ENCODE measurements around the gene FBXO30.

DNA sequence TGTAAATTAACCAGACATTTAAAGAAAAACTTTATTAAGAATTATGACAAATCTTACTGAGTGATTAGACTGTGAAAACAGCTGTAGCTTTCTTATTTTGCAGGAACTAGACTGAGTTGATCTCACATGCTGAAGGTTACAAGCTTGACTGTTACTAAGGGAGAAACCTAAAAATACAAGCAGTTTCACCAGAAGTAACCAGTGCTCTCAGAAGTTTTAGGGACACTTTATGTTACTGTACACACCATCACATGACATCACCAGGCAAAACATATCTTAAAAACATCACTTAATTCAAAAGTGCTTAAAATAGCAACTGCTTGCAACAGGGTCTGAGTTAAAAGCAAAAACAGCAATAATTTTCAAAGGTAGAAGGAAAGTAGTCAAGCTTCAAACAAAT, 5.4 kb downstream of the FBXO30 start:
- TF ChIP-seq, protein P1, sequence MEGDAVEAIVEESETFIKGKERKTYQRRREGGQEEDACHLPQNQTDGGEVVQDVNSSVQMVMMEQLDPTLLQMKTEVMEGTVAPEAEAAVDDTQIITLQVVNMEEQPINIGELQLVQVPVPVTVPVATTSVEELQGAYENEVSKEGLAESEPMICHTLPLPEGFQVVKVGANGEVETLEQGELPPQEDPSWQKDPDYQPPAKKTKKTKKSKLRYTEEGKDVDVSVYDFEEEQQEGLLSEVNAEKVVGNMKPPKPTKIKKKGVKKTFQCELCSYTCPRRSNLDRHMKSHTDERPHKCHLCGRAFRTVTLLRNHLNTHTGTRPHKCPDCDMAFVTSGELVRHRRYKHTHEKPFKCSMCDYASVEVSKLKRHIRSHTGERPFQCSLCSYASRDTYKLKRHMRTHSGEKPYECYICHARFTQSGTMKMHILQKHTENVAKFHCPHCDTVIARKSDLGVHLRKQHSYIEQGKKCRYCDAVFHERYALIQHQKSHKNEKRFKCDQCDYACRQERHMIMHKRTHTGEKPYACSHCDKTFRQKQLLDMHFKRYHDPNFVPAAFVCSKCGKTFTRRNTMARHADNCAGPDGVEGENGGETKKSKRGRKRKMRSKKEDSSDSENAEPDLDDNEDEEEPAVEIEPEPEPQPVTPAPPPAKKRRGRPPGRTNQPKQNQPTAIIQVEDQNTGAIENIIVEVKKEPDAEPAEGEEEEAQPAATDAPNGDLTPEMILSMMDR (conservative IDR thresholded peaks at IDR 0.05): no peak
- no peak for TF ChIP-seq ZFX (IDR thresholded peaks at IDR 0.05)

All from C4-2B (cell line).